Mesenteric fat pad (tissue), 1 donor: ENCODE data around the gene DIP2A. TPM values are rescaled to one million over a fixed set of nuclear protein-coding genes. Genes with fewer than 3 reads are reported as not detected.

ENCODE experiments used
- DNase-seq: peaks from one replicate; pipeline ENCODE4 v3.0.0-alpha.2; 2020; ENCODE audit warnings: low spot score
- total RNA-seq: library from RNA; stranded (reverse); fragmentation: NEBNext Ultra II Directional; extraction: Animal tissue kit (Norgen Biotek cat#: 25700); gene quantifications from one replicate; pipeline ENCODE4 v1.2.1, GENCODE V29; 2021
- donor health status: DM: yes; HTN: yes; CAD: no.

DIP2A gene
- total RNA-seq, 1 donor from 2014 or later = 33.9 TPM

DNA sequence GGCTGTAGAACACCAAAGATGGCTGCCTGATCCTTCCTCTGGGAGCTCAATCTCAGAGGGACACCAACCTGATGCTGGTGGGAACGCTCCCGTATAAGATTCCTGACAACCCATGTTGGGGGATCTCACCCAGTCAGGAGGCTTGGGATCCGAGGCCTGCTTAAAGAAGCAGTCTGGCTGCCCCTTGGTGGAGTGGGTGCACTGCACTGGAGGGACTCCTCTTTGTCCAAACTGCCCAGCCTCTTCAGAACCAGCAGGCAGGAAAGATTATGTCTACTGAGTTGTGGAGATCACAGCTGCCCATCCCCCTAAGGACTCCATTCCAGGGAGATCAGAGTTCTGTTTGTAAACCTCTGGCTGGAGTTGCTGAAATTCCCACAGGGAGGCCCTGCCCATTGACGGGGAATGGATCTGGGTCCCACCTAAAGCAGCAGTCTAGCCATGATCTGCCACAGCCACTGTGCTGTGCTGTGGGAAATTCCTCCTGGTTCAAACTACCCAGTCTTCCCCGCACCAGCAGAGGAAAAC lies 123.2 kb downstream of the DIP2A start:
- DNase-seq = no peak

DNA sequence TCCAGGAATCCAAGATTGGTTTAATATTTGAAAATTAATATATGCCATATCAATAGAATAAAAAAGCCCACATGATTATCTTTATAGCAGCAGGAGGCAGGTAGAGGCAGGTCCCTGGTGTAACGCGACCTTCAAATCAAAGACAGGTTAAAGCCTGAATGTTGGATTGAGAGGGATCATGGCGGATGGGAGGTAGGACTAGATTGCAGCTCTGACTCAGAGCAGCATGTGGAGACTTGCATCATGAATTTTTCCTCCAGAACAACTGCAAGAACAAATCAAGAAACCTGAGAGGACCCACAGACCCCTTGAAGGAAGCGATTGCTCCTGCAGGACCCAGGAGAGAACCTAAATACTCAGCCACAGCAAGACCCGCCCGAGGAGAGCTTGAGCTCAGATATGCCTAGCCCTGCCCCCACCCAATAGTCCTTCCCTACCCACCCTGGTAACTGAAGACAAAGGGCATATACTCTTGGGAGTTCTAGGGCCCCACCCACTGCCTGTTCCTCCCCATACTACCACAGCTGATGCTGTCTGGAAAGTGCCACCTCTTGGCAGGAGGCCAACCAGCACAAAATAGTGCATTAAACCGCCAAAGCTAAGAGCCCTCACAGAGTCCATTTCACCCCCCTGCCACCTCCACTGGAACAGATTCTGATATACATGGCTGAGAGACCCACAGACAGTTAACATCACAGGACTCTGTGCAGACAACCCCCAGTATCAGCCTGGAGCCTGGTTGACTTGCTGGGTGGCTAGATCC lies 126.7 kb downstream of the DIP2A start:
- DNase-seq = no peak

DNA sequence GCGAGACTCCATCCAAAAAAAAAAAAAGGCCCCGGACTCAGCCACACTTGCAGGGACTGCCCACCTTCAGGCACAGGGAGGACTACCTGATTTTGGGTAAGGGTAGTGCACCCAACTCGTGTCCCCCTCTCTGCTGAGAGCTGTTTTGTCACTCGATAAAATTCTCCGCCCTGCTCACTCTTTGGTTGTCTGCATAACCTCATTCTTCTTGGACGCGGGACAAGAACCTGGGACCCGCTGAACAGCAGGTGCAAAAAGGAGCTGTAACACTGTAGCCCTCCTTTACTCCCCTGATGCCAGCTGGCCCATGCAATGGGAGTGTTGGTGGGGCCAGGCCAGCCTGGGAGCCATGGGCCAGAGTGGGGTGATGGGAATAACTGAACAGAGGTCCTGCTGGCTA lies 135.6 kb downstream of the DIP2A start:
- no peak for DNase-seq

DNA sequence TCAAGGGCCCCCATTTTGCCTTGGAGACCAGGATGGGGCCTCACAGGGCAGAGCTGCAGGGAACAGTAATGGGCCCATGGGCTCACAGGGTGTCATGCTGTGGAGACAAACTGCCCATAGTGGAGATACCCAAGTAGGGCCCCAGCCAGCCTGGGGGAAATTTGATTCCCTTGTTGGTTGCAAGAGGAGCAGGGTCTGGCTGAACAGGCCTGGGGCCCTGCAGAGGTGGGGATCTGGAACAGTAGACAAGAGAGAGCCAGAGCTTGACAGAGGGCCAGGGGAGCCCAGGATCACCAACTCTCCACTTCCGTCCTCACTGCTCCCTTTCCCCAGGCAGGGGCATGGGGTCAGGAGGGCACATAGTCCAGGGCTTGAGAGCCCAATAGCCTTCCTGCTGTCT lies 137.5 kb downstream of the DIP2A start:
- DNase-seq = no peak

DNA sequence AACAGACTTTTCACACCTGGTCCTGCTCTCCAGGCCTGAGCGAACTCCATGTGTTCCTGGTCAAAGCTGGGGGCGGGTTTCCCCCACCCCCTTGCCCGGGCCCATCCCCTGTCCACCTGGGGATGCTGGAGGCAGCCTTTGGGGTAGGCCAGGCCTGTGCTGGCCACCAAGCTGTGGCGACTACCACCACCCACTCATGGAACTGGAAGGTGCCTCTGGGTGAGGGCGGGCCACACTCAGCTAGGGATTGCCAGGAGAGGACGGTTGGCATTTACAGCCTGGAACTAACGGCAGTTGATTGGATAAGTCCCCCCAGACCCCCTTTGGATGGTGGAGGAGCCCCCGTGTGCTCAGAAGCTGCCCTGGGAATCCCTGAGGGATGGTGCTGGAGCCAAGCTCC lies 138.3 kb downstream of the DIP2A start:
- DNase-seq = no peak

DNA sequence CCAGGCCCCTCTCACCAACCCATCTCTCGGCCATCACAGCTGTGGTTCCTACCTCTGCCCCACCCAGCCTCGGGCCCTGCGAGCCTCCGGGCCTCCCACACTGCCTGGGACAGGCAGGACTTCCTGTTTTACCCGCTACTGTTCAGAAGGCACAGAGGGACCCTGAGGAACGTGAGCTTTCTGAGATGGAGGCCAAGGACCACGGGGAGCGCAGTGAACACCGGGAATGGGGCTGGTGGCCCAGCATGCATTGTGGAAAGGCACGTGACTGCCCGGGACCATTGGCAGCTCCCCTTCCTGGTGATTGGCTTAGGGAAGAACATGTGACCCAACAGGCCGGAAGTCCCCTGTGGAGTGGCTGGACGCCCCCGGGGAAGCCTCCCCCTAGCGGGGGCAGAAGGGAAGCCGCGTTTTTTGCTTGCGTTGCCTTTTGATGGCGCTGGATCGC lies 139.2 kb downstream of the DIP2A start:
- DNase-seq = no peak

DNA sequence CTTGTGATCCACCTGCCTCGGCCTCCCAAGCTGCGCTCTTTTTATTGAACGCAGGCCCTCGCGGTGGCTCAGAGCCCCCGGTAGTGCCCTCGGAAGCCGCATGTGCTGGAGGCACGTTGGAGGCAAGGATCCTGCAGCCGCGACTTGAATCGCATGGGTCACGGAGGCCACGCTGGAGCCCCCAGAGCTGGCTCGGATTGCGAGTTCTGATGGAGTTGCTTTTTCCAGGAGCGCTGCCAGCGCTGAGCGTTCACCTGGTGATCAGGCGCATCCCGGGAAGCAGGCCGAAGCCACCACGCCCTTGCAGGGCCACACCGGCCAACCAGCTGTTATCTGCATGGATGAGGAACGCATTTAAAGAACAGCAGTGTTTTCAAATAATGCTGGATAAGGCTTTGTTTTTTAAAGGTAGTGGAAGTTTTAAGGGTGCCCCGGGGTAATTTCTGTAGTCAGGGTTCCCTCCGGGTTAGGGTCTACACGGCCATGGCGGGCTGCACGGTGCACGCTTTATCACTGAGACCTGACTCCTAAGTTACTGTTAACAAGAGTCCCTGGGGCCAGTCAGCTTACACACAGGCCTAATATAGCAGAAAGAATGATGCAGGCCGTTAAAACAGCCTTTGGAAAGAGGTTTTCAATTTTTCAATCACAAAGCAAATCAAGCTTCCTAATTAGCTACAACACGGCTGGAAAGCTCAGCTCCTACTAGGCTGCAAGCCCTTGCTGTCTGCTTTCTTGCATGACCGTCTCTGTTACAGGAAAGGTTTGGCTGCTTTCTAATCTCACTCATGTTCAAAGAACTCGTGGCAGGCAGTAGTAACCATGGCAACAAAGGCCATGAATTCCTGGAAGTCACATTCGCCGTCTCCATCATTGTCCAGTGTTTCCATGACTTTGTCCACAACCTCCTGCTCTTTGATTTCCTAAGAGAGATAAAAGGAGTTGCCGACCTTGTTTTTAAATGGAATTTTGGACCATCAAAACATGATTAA lies 140.2 kb downstream of the DIP2A start:
- DNase-seq = no peak

DNA sequence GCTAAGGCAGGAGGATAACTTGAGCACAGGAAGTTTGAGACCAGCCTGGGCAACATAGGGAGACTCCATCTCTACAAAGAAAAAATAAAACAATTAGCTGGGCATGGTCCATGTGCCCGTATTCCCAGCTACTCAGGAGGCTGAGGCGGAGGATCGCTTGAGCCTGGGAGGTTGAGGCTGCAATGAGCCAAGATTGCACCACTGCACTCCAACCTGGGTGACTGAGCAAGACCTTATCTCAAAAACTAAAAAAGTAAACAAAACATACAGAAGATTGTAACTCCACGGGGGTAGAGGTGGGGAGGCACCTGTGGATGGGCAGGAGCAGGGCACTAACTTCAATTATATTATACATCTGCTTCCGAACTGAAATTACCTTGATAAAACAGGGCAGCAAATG lies 141.6 kb downstream of the DIP2A start:
- DNase-seq = no peak

DNA sequence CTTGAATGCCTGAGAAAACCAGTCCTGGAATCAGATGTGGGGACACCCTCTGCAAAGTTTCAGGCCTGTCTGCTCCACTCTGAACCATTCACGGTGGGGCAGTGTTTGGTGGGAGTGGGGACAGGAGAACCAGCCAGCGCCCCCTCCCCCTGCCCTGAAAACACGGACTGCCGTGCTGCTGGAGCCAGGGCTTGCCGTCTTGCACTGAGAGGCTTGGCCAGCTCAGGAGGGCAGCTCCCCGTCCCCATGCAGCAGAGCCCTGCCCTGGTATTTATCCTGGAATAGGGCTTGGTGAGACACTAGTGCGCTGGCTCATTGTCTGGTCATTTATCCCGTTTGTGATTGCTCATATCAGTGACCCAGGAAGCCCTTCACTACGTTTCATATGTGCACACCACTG lies 142.3 kb downstream of the DIP2A start:
- DNase-seq = no peak

DNA sequence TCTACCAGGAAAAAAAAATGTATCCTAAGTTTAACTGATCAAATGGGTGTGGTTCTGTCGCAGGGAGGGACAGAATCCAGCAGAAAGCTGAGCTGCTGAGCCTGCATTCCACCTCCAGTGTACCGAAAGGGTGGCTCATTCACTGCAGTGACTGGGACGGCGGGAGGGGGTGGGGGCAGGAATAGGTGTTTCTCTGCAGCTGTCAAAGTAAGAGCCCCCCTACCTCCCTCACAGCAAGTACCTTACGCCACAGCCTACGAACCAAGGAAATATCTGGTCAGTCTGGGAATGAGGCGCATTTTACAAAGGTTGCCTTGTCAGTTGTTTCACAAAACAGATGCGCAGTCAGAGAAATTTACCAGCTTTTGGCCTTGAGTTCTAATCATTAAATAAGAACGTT lies 144.5 kb downstream of the DIP2A start:
- DNase-seq = no peak

DNA sequence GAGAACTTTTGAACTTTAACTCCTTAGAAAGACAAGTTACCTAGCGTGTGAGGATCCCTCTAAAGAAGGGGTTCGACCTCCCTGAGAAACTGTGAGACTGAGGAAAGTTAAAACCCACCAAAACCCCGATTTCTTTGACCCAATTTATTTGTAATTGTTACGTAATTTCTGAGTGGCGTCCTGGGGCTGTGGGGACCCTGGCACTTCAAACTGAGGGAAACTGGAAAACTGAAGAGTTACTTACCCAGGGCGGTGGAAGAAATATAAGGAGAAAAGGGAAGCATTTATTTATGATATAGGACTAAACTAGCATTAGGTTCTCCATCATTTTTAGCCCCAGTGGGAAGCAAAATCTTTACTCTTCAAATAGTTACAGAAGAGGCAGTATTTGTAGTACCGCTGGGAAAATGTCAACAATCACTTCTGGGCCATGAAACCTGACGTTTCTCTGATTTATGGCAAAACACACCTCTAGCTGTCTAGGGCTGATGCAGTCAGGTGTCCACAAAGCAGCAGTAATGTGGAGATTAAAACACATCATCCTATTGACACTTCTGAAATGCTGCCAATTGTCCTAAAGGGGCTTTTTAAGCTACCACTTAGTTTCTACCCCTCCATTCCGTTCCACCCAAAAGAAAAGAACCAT lies 145.8 kb downstream of the DIP2A start:
- DNase-seq = no peak

DNA sequence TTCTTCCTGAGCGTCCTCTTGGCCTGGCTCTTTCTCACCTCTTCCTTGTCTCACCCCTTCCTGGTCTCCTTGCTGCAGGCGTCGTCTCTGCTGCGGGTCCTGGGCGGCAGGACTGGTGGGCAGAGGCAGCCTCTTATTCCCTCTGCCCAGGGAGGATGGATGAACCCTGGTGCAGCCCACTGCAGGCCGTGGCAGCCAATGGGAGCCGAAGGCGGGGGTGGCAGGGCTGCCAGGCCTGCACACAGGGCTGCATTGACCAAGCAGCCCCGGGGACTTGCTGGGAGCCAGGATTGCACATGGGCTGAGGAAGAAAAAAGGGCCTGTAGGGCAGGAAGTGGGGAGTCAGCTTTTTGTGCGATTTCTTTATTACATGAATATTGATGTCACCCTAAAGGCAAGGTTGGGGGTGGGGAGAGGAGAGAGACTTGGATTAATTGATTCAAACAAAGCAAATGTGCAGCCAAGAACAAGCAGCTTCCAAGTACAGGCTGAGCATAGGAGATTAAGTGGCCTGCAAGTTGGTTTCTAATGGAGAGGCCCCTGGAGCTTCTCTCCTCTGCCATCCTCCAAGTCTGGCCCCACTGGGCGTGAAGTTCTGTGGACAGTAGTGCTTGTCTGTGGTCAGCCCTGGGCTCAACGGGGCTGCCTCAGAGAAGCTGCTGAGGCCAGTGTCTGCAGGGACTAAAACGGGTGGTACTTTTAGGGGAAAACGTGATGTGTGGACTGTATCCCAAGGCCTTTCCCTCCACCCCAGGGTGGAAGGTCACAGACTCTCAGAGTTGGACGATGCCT lies 146.5 kb downstream of the DIP2A start, which contains the start of gene S100B:
TSS of gene S100B (minus strand) at position 108 of the 792 bp plus-strand sequence. CDS start 2,667 bp downstream, outside the sequence.
- DNase-seq = peak; percentile 37

DNA sequence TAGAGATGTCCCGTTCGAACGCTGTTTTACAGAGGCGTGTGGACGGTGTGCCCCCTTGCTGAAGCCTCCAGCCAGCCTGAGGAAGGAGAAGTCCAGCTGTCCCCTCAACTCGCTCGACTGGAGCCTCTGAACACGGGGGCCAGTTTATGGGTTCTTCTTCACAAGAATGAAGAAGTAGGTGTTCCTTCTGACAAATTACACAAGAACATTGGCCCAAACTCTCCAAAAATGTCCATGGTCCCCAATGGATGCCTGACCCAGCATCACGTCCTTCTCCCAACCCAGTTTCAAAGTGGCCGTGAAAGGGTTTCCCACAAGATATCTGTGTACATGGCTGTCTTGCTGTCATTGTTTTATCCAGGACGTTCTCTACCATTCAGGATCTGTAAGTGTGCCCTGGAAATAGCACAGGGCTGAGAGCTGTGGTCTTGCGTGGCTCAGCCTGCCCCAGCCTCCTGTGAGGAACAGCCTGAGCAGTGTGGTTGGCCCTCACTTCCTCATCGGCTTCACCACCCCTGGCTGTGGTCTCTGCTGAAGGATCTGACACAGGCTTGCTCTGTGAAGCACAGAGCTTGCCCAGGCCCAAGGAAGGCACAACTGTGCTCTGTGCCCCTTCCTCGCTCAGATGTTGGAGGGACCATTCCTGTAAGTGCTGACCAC lies 147.2 kb downstream of the DIP2A start:
- no peak for DNase-seq

DNA sequence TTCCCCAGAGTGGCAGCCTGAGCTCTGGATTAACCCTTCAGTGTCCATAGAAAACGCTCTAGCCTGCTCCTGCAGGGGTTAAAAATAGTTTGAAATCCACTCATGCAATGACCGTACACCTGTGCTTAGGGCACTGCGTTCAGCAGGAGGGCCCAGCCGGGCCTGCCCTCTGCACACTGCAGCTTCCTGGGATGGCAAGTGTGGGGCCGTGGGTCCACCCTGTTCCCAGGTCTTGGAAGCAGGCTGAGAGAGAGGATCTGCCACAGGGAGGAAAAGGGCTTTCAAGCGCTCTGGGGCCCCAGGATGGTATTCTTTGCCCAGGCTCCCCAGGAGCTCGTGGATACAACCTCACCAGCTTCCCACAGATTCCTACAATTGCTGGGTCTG lies 147.7 kb downstream of the DIP2A start:
- DNase-seq = no peak

DNA sequence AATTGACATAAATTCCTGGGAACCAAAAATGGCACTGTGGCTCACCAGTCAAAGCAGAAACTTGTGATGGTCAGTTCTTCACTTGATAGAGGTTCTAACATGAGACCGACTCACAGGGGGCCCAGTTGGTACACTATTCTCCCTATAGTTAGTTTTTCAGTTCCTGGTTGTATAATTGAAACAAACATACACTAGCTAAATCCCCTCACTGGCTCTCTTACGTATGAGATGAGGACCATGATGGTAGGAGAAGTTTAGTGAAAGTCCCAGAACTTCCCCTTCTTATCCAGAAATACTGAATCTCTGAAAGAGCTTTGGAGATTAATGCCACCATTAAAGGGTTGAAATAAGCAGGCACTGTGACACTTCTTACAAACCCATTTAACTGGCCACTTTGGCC lies 148.9 kb downstream of the DIP2A start:
- no peak for DNase-seq

DNA sequence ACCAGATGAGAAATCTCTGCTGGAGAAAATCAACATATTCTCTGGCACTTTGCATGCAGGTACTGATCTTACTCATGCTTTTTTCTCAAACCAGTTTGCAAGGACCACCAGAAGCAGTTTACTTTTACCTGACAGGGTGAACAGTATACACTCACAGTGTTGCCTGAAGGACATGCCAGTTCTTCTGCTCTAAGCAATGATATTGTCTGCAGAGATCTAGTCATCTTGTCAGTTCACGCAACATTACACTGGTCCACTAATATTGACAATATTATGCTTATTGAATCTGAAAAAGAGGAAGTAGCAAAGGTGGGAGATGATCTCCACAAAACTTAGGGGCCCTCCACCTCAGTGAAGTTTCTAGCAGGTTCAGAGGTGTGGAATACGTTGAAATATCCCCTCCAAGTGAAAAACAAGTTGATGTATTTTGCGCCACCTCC lies 150.0 kb downstream of the DIP2A start:
- DNase-seq = no peak

DNA sequence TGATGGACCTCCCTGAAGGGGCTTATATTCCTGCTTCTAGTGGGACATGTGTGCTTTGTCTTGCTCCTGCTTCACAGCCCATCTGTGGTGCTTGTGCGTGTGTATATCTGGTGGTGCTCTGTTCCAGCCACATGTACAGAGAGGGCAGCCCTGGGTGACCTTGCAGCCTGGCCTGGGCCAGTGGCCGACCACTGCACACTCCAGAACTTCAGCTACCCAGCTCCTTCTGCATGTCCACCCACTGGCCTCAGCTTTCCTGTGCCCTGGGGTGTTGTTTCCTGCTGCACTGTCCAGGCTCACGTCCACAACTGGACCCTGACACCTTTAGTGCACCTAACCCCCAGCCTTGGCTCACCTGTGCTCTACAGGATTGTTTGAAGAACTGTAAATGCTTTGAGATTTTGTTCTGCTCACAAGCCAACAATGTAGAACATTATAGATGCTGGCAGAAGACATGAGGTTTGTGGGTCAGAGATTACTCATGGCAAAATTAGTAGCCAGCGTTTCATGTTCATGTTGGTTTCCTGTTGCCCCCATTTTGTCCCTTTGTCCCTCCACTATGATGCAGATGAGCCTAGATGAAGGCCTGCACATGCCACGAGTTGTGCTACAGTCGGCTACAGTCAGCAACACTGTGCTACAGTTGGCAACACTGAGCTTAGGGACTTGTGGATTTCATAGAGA lies 151.5 kb downstream of the DIP2A start:
- DNase-seq = no peak

DNA sequence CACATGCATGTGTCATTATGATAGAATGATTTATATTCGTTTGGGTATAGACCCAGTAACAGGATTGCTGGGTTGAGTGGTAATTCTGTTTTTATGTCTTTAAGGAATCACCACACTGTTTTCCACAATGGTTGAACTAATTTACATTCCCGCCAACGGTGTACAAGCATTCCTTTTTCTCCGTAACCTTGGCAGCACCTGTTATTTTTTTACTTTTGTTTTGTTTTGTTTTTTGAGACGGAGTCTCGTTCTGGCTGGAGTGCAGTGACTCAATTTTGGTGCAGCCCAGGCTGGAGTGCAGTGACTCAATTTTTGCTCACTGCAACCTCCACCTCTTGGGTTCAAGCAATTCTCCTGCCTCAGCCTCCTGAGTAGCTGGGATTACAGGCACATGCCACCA lies 154.7 kb downstream of the DIP2A start:
- DNase-seq = no peak

DNA sequence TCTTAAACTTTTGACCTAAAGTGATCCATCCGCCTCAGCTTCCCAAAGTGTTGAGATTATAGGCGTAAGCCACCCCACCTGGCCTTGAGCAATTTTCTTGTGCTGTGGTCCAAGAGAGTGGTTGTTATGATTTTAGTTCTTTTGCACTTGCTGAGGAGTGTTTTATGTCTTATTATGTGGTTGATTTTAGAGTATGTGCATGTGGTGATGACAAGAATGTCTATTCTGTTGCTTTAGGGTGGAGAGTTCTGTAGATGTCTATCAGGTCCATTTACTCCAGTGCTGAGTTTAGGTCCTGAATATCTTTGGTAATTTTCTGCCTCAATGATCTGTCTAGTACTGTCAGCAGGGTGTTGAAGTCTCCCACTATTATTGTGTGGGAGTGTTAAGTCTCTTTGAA lies 157.4 kb downstream of the DIP2A start:
- DNase-seq = no peak
